ENCODE data around the gene LEUTX. TPM values are rescaled to one million over a fixed set of nuclear protein-coding genes. Genes with fewer than 3 reads are reported as not detected.

The LEUTX gene
- total RNA-seq, 1 experiment from 2014 or later: not detected

DNA sequence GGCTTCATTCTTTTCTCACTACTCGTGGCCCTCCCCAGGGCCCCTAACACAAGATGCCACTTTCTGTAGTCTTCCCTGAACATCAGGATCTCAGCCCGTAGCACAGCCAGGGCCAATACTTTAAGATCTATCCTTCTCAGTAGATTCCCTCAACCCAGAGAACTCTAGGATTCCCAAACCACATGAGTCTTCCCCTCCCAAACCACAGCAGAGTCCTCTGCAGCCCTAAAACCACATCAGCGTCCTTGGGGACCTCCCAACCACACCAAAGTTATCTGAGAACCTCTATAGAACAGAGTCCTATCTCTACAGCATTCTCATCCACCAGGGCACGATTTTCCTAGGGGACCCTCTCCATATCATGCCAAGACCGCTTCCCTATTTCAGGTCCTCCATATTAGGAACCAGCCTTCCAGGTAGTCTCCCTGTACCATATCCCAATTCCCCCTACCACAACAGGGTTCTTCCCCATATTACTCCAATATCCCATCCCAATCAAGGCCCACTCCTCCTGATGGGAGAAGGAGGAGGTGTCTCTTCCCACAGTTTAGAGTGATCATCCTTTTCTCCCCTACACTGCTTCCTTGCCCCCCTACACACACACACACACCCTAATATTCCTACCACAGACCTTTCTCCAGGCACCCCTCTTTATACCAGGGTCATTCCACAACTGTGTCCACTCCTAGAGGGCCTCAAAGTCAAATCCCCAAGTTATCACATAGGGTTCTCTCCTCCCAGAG is 53.9 kb downstream of the LEUTX start:
- Histone ChIP-seq H3K9ac (ENCODE audit: extremely low read depth, insufficient read length, low read length) (peak overlapping the region; percentile 13), H2BK12ac (ENCODE audit: insufficient read length, low read depth, low read length) (no peak overlapping the region), H3K23ac (ENCODE audit: insufficient read length, low read depth, low read length) (no peak overlapping the region), H3K18ac (ENCODE audit: insufficient read length, low read depth, low read length) (no peak overlapping the region), H3K23me2 (ENCODE audit: insufficient read length, low read depth, low read length, poor library complexity, severe bottlenecking) (no peaks in the 10 kb centered on the region), H3K4ac (ENCODE audit: low read depth, low read length) (no peak overlapping the region; the same call in 1 of the 2 replicates), H3K4me1 (ENCODE audit: insufficient read depth, low read length) (no peaks in the 10 kb centered on the region), H2AK5ac (ENCODE audit: insufficient read length, low read length) (no peak overlapping the region), H4K20me1 (ENCODE audit: control insufficient read depth, insufficient read depth, insufficient read length) (no peaks in the 10 kb centered on the region), H2AFZ (ENCODE audit: low read length) (no peak overlapping the region), H4K8ac (replicated peaks; ENCODE audit: insufficient read length, low read depth, low read length) (no peak overlapping the region), H3K27me3 (ENCODE audit: insufficient read depth, low read length) (no peaks in the 10 kb centered on the region), H3K56ac (ENCODE audit: insufficient read length, low read depth, low read length) (no peak overlapping the region), H3K79me1 (ENCODE audit: insufficient read depth, low read depth, low read length, poor library complexity, severe bottlenecking) (no peaks in the 10 kb centered on the region), H3K79me2 (ENCODE audit: insufficient read depth, low read length) (no peaks in the 10 kb centered on the region), H3T11ph (ENCODE audit: low read length) (no peak overlapping the region), H3K14ac (ENCODE audit: insufficient read depth, low read length) (peak overlapping the region; percentile 21; the same call in 1 of the 2 replicates), H4K5ac (ENCODE audit: insufficient read length, low read depth, low read length) (no peak overlapping the region), H2BK5ac (ENCODE audit: insufficient read length, low read length) (no peak overlapping the region), H3K9me3 (ENCODE audit: control insufficient read depth, low read depth, low read length) (no peaks in the 10 kb centered on the region), H2BK20ac (ENCODE audit: low read depth, low read length, poor library complexity, severe bottlenecking) (no peak overlapping the region), H2BK15ac (ENCODE audit: low read depth, low read length) (no peak overlapping the region), H2BK120ac (ENCODE audit: low read depth, low read length, poor library complexity, severe bottlenecking) (no peak overlapping the region), H3K4me2 (ENCODE audit: insufficient read depth, insufficient read length, low read length) (peak overlapping the region; percentile 33), H3K27ac (ENCODE audit: insufficient read length, low read depth, low read length) (no peak overlapping the region), H4K91ac (ENCODE audit: insufficient read length, low read depth, low read length) (no peak overlapping the region)
- Mint-ChIP-seq H3K4me3 (peak overlapping the region; percentile 76 to 80), H3K9me3 (no peaks in the 10 kb centered on the region), H3K27me3 (ENCODE audit: low read depth) (no peaks in the 10 kb centered on the region), H3K4me1 (peaks cover 18 to 19% of the 10 kb centered on the region in 2 experiments), H3K27ac (peak overlapping the region; percentile 25 to 96 (median 95)), H3K36me3 (ENCODE audit: insufficient read depth in 1 of 3, low read depth in 3 of 3) (peaks cover 25 to 74% (median 57%) of the 10 kb centered on the region in 3 experiments)
- TF ChIP-seq, protein P1, sequence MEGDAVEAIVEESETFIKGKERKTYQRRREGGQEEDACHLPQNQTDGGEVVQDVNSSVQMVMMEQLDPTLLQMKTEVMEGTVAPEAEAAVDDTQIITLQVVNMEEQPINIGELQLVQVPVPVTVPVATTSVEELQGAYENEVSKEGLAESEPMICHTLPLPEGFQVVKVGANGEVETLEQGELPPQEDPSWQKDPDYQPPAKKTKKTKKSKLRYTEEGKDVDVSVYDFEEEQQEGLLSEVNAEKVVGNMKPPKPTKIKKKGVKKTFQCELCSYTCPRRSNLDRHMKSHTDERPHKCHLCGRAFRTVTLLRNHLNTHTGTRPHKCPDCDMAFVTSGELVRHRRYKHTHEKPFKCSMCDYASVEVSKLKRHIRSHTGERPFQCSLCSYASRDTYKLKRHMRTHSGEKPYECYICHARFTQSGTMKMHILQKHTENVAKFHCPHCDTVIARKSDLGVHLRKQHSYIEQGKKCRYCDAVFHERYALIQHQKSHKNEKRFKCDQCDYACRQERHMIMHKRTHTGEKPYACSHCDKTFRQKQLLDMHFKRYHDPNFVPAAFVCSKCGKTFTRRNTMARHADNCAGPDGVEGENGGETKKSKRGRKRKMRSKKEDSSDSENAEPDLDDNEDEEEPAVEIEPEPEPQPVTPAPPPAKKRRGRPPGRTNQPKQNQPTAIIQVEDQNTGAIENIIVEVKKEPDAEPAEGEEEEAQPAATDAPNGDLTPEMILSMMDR (conservative IDR thresholded peaks at IDR 0.05): no peak
- DNase-seq: no peak
- WGBS (ENCODE audit: extremely low coverage, insufficient read length, low lambda C conversion rate): no CpG with 5 or more reads among the region's 5 CpGs

All from H9 (cell line).